Stimulated activated CD4-positive, alpha-beta T cell treated with anti-CD3 and anti-CD28 coated beads, Interleukin-15, amount 100 ng/mL, for 1 hour (primary cell): ENCODE measurements around the gene LGALS7.
"Not testable (repeated sequence)": the region's sequence is repeated elsewhere in the genome, so short reads cannot be mapped to it uniquely, and the experiment has no call there.

ENCODE experiments used
- DNase-seq, 2 donors: peaks; one replicate each; pipeline ENCODE4 v3.0.0-alpha.2; 2020; ENCODE audit warnings: low read depth in 1 of 2, low spot score in 1 of 2

The LGALS7 gene

GRCh38 chr19:38773469-38774177 lies at the start of gene LGALS7:
LGALS7 (minus strand) TSS chr19:38773517; CDS start chr19:38773492, 25 bp downstream.
- DNase-seq = no peak

- not testable (repeated sequence) for DNase-seq
Measured at GRCh38 chr19:38821230-38821825, 48.0 kb upstream of the LGALS7 start.

- DNase-seq = no peak
Measured at GRCh38 chr19:38819231-38819920, 46.1 kb upstream of the LGALS7 start.

GRCh38 chr19:38817081-38817480 lies 43.8 kb upstream of the LGALS7 start:
- DNase-seq = no peak

GRCh38 chr19:38816131-38816750 lies 42.9 kb upstream of the LGALS7 start:
- no peak for DNase-seq

GRCh38 chr19:38815059-38816001 lies 42.0 kb upstream of the LGALS7 start:
- DNase-seq = no peak

- DNase-seq = not testable (repeated sequence)
Measured at GRCh38 chr19:38813932-38814331, 40.6 kb upstream of the LGALS7 start.

GRCh38 chr19:38813323-38813722 lies 40.0 kb upstream of the LGALS7 start:
- no peak for DNase-seq

- DNase-seq = no peak
Measured at GRCh38 chr19:38812841-38813320, 39.6 kb upstream of the LGALS7 start, which contains the start of gene LGALS4. LGALS4 (minus strand) TSS chr19:38812945; CDS start chr19:38812886, 59 bp downstream.

GRCh38 chr19:38812009-38812840 lies 38.9 kb upstream of the LGALS7 start:
- no peak for DNase-seq

GRCh38 chr19:38809592-38810252 lies 36.4 kb upstream of the LGALS7 start:
- no peak for DNase-seq

GRCh38 chr19:38808741-38809140 lies 35.4 kb upstream of the LGALS7 start:
- no peak for DNase-seq

GRCh38 chr19:38807374-38808098 lies 34.2 kb upstream of the LGALS7 start:
- DNase-seq = not testable (repeated sequence)

GRCh38 chr19:38806371-38806770 lies 33.1 kb upstream of the LGALS7 start:
- DNase-seq = no peak

- DNase-seq = no peak
Measured at GRCh38 chr19:38805180-38805579, 31.9 kb upstream of the LGALS7 start.

GRCh38 chr19:38803543-38803942 lies 30.2 kb upstream of the LGALS7 start:
- no peak for DNase-seq

- no peak for DNase-seq
Measured at GRCh38 chr19:38801359-38802095, 28.2 kb upstream of the LGALS7 start.
